Frontal cortex (tissue), 4 donors: ENCODE data around the gene GFI1B. TPM values are rescaled to one million over a fixed set of nuclear protein-coding genes. Genes with fewer than 3 reads are reported as not detected.
"Not testable (repeated sequence)": the region's sequence is repeated elsewhere in the genome, so short reads cannot be mapped to it uniquely, and the experiment has no call there.

Experiments
- DNase-seq, 2 donors: peaks; one replicate each; pipeline ENCODE4 v3.0.0; 2012; ENCODE audit warnings: low spot score in 2 of 2
- FAIRE-seq: peaks from 2 replicates; lab custom pipeline; 2012; peaks lifted over from hg19 to GRCh38; lab: Jason Lieb, UNC
- total RNA-seq: library from RNA; depleted of rRNA; stranded (reverse); fragments of >200 nt; gene quantifications from one replicate; pipeline ENCODE4 v1.2.3, GENCODE V29; 2014
- donor health status: control.
- donor health status: control.
- donor health status: control.

GFI1B gene
- total RNA-seq, 1 donor from 2014 or later, result 0.41 TPM

DNA sequence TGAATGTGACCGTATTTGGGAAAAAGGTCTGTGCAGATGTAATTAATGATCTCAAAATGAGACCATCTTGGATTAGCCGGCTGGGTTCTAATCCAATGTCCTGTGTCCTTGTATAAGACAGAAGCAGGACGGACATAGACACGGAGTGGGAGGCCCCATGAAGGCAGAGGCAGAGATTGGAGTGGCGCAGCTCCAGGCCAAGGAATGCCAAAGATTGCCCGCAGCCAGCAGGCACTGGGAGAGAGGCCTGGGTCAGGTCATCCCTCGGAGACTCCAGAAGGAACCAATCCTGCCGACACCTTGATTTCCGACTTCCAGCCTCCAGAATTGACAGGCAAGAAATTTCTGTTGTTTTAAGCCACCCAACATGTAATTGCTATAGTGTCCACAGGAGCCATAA lies 13.0 kb upstream of the GFI1B start:
- DNase-seq (no peak), FAIRE-seq (no peak)

DNA sequence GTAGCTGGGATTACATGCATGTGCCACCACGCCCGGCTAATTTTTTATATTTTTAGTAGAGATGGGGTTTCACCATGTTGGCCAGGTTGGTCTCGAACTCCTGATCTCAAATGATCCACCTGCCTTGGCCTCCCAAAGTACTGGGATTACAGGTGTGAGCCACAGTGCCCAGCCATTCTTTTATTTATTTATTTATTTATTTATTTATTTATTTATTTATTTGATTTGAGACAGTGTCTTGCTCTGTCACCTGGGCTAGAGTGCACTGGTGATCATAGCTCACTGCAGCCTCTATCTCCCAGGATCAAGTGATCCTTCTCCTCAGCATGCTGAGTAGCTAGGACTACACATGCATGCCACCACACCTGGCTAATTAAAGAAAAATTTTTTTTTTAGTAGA lies 10.6 kb upstream of the GFI1B start:
- DNase-seq, FAIRE-seq: not testable (repeated sequence)

DNA sequence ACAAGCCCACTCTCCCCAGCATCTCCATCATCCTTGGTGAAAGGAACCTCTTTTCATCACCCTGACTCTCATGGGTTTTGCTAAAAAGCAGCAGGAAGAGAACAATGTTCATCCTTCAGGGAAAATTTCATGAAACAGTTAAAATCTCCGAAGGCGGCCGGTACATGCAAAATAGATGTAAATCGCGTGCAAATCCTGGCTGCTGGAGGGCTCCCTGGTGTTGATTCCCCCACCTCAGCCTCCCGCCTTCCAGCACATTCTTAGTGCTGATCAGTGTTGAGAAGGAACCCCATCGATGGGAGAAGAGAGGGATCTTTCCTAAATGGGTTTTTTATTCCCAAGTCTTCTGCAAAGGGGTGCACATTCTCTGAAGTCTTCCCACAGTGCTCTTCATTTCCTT lies 8.7 kb upstream of the GFI1B start:
- FAIRE-seq, result no peak

DNA sequence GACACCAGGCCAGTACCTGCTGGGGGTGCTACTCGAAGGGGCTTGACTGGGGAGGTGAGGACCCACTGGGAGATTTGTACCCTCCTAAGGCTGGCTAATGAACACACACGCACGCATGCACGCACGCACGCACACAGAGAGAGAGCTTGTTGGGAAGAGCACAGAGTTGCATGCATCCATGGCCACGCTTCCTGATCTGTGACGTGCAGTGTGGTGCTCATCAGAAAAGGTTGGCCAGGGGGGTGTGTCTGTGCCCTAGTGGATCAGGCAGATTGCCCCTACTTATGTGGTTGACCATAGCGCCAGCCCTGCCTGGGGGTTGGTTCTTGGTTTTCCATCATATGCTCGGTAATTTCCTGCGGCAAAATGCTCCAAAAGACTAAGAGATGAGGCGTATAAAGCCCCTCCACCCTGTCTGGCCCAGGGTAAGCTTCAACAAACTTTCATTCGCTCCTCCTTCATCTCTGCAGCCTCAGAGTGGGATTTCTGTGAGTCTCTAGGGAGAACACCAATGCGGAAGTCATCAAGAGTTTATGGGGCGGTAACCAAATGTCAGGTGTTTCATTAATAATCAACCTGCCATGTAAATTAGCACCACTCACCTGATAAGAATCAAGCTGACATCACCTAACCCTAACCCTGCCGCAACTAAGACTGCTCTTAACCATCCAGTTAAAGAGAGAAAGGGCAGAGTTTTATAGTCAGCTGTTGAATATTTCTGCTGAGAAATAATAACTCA lies 8.0 kb upstream of the GFI1B start:
- FAIRE-seq (no peak), DNase-seq (no peak)

More for the DNA sequence above, 8.7 kb upstream of the GFI1B start:
- DNase-seq, result no peak

DNA sequence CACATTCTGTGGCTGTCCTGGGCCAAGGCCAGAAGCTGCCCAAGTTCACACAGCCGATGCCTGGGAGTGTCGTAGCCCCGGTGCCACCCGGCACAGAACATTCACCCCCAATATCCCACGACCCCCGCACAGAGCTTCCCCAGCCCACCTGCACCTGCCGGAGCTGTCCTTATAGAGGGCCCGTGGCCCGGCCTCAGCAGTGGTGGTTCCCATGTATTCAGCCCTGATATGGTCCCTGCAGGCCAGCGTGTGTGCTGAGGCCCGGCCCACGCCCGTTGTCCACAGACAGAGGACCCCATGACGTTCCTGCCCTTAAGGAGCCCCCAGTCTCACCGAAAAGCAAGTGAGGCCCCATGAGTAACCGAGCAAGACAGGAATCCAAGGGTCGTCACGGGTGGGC lies 5.3 kb upstream of the GFI1B start:
- FAIRE-seq (no peak), DNase-seq (no peak)

DNA sequence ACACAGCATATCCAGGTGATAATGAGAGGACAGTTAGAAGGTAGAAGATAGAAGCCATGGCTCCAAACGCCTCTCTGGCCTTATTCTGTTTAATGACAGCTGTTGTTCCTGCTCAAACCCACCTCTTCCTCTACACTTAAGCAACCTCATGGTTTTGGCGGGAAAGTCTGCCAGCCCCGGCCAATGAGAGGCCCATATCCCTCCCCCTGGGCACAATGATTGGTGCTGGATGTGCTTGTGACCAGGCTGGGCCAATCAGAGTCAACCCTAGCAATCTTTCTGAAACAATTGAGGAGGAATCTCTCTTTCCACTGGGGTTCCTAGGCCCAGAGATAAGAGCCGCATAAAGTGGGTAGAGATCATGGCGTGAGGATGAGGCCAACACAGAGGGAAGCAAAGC lies 4.8 kb upstream of the GFI1B start:
- DNase-seq, result no peak
- no peak for FAIRE-seq

DNA sequence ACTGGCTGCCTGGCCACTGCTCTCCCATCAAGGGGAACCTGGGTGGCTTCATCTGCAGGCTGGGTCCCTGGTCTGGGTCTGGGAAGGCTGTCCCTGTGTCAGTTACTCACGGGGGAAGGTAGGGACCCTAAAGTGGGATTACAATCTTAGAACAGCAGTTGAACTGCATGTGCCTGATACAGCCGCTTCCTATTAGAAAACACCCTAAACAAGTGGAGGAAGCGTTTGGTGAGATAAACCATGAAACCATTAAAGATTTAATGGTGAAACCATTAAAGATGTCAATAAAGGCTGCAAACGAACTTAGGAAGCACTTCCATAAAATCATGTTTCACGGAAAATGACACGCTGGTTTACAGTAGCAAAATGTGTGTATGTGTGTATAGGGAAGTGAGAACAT lies 2.5 kb upstream of the GFI1B start:
- DNase-seq (no peak), FAIRE-seq (no peak)

DNA sequence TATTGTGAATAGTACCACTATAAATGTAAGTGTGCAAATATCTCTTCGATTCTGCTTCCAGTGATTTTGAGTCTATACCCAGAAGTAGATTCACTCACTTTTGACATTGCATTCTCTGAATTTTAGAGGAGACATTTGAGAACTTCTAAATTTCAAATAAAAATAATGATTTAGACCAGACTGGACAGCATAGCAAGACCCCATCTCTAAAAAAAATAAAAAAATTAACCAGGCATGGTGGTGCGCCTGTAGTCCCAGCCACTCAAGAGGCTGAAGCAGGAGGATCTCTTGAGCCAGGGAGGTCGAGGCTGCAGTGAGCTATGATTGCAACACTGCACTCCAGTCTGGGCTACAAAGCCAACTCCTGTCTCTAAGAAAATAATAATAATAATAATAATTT lies 1.9 kb upstream of the GFI1B start:
- FAIRE-seq, result no peak
- no peak for DNase-seq

DNA sequence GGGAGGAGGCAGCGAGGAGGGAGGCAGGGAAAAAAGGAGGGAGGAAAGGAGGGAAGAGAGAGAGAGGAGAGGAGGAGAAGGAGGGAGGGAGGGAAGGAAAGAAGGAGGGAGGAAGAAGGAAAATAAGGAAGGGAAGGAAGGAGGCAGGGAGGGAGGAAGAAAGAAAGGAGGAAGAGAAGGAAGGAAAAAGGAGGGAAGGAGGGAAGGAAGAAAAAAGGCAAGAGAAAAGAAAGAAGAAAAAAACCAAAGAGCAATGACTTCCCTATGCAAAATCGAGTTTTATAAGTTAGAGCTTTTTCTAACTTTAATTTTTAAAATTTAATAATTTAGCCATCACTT lies 413 bp upstream of the GFI1B start:
- no peak for FAIRE-seq
- no peak for DNase-seq

DNA sequence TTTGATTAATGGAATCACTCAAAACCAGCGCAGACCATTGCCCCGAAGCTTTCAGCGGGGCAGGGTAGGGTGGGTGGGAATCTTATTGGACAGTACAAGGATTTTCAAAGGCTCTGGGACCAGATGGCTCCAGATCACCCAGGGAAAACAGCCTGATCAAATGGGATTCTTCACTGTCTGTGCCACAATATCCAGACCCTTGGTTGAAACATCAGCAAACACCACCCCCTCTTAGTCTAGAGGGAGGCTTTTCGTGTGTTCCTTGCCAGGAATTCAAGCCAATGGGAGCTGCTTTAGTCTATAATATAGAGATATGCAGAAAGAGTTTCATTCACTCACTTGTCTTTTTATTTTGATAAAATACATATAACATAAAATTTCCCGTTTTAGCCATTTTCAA lies 1.7 kb downstream of the GFI1B start:
- DNase-seq (no peak), FAIRE-seq (no peak)

DNA sequence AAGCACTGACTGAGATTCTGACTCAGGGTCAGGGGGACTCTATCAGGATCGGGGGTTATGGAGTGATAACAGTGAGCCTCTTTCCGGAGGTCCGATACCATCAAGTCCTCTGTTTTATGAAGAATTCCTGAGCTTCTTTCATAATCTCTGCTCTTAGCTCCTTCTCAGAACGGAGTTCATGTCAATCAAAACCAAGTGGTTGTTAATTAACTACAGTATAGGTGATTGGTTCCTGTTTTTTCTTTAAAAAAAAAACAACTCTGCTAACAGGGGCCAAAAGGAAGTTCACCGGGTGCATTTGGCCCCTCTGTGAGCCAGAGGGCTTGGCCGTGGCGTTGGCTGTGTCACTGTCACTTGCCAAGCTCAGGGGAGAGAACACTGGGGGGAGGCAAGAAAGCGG lies 4.0 kb downstream of the GFI1B start:
- no peak for DNase-seq
- FAIRE-seq, result no peak

DNA sequence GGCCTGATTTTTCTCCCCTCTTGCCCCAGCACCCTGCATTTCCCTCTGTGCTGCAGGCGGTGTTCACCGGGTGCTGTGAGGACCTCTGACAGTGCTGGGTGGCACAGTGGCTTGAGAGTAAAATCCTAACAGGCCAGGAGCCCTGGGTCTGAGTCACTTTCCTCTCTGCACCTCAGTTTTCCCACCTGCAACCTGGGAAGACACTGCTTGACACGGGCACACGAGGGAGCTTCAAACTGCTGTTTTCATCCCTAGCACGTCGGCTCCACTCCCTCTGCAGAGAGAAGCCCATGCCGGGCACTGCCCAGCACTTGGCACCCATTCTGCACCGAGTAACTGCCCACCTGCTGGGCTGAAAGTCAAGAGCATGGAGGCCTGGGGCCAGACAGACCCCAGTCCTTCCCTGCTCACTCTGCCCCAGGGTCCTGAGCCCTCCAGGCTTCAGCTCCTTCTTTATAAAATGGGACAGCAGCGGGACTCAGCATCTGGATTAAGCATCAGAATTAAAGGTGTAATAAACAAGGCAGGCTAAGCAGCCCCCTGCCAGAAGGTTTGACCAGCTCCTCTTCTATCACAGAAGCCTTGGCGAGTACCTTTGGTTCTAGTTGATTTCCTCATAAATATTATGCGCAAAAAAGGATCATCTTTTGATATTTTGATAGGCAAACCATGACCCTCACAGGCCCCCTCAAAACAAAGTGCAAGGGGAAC lies 5.2 kb downstream of the GFI1B start:
- DNase-seq (no peak), FAIRE-seq (no peak)

DNA sequence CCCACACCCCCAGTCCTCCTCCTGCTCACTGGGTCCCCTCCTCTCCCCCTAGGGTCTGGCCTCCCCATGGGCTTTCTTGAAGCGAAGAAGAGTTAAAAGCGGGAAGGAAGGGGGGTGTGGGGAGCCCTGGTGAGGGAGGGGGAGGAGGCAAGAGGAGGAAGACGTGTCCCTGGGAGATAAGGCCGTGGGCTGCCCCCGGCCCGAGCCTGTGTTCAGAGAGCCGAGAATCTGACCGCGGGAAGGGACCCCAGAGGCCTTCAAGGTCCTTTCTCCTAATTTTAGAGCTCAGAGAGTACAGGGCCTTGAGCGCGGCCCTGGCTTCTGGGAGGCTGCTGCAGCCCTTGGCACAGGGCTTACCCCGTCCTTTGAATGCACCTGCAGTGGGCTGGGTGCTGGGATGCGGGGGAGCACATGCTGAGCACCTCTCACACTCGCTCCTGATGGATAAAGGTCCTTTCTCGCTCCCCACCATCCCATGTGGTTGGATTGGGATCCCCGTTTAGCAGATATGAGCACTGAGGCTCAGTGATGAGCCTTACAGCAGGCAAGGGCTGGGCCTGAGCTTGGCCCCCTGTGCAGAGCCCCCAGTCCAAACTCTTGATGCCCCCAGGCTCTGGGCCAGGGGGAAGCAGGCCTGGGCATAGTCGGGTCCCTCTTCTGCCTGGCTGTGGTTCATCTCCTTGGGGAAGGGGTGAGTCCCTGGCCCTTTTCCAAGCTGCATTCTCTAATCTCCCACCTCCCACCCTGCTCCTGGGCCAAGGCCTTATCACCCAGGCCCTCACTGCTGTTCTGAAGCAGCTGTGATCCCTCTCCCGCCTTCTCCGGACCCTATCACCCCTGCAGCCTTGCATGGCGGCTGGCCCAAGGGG lies 5.9 kb downstream of the GFI1B start:
- no peak for DNase-seq

DNA sequence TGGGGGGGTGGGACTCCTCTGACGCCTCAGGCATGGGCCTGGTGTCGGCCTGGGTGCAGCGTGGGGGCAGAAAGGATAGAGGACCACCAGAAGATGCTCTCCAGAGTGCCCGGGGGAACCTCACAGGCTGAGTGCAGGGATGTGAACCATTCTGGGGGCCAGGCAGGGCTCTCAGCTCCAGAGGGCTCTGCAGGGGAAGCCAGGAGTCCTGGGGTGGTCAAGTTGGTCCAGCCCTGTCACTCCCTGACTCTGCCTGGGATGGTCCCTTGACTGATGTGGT lies 6.5 kb downstream of the GFI1B start:
- no peak for FAIRE-seq
- no peak for DNase-seq

More for the DNA sequence above, 5.9 kb downstream of the GFI1B start:
- FAIRE-seq, result no peak

DNA sequence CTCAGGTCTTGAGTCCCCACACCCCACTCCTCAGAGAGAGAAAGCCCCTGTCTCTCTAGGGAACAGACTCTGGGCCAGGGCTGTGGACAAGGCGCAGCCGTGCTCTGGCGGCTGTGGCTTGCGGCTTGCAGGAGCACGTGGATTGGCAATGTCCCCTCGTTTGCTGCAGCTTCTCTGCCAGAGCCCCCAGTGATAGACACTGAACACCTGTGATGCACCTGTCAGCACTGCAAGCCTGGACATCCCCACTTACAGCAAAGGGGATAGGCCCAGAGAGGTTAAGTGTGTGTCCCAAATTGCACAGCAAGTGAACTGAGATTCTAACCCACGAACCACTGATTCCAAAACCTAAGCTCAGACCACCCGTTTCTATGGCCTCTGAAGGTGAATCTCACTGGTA lies 7.0 kb downstream of the GFI1B start:
- FAIRE-seq, result no peak
- DNase-seq, result no peak

DNA sequence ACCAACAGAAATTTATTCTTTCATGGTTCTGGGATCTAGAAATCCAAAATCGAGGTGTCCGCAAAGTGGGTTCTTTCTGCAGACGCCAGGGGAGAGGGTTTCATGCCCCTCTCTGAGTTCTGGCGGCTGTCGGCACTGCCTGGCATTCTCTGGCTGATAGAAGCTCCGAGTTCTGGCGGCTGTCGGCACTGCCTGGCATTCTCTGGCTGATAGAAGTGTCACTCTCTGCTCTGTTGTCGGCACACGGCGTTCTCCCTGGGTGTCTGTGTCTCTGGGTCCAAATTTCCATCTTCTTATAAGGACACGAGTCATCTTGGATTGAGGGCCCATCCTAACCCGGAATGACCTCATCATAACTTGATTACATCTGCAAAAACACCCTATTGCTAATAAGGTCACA lies 7.6 kb downstream of the GFI1B start:
- FAIRE-seq (no peak), DNase-seq (no peak)

DNA sequence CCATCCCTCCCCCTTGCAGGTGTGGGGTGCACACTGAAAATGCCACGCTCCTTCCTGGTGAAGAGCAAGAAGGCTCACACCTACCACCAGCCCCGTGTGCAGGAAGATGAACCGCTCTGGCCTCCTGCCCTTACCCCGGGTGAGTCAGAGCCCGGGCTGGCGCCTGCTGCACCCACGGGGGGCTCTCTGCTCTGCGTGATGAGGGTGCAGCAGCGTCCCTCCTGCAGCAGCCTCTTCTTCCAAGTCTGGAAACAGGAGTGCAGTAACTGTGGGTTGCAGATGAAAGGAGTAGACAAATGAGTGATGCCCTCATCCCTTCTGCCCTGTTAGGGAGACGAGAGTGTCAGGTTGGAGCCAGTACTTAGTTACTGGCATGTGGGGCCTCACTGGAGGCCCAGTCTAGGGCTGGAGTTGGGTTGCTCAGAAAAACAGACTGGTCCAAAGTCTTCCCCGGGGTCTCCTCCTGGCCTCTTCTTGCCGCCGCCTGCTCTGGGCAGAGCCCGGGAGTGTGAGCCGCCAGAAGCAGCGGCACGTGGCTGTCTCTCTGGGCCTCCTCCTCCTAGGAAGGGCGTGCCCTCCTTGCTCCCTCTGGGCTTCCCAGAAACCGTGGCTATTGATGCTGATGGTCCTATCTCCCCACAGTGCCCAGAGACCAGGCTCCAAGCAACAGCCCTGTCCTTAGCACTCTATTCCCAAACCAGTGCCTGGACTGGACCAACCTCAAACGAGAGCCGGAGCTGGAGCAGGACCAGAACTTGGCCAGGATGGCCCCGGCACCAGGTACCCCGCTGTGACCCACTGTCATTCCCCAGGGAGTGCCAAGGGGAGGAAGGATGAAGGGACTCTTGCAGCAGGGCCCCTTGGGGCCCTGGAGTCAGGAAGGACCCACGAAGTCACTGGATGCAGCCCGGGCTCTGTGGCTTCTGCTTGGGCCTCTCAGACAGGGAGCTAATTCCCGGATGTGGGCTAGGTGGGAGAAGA lies 8.4 kb downstream of the GFI1B start:
- FAIRE-seq (no peak), DNase-seq (no peak)

DNA sequence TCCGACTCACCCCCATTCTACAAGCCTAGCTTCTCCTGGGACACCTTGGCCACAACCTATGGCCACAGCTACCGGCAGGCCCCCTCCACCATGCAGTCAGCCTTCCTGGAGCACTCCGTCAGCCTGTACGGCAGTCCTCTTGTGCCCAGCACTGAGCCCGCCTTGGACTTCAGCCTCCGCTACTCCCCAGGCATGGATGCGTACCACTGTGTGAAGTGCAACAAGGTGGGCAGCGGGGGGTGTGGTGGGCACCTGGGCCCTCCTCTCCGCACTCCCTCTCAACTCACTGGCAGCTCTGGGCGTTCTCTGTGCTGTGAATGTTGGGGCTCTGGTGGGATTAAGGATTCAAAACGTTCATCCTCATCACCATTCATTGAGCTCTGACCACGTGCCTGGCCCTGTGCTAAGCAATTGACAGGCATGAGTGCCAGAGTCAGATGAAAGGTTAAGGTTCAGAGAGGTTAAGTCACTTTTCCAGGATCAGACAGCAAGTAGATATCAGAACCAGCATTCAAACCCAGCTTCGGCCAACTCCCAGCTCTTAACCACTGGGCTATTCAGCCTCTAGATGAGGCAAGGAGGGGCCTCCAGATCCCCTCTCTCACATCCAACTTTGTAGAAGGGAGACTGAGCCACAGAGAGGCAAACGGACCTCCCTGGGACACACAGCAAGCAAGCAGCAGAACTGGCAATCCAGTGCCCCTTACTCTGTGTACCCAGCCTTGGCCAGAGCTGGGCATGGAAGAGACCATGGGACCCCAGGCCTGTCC lies 9.9 kb downstream of the GFI1B start:
- FAIRE-seq (no peak), DNase-seq (no peak)

DNA sequence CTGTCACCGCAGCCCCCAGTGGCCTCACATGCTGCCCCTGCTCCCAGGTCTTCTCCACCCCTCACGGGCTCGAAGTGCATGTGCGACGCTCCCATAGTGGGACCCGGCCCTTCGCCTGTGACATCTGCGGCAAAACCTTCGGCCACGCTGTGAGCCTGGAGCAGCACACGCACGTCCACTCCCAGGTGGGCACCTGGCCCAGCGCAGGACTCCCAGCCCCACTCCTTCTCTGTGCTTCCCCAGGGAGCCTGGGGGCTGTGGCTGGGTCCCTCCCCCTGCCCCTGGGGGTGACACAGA lies 10.5 kb downstream of the GFI1B start:
- FAIRE-seq (no peak), DNase-seq (no peak)
